Bronchial epithelial cell (primary cell): ENCODE measurements around the gene DYSF. TPM values are rescaled to one million over a fixed set of nuclear protein-coding genes. Genes with fewer than 3 reads are reported as not detected.

Source experiments
- DNase-seq: peaks from one replicate; pipeline ENCODE4 v3.0.0-alpha.2; 2010; ENCODE audit warnings: low read depth
- FAIRE-seq: peaks from 2 replicates; lab custom pipeline; 2011; peaks lifted over from hg19 to GRCh38; lab: Jason Lieb, UNC
- H3K27me3 ChIP-seq: 2 replicates; pipeline ENCODE4 v1.5.1; 2011; ENCODE audit warnings: low read length; ENCODE audit not compliant: control insufficient read depth, insufficient read depth
- H3K36me3 ChIP-seq: 2 replicates; pipeline ENCODE4 v1.5.1; 2011; ENCODE audit warnings: low read length; ENCODE audit not compliant: control insufficient read depth, insufficient read depth
- H3K4me3 ChIP-seq: 2 replicates; pipeline ENCODE4 v1.5.1; 2011; ENCODE audit warnings: mild to moderate bottlenecking, low read depth, low read length, control low read depth
- CTCF ChIP-seq: IDR thresholded peaks from 2 replicates; pipeline ENCODE4 v1.5.1; 2011; ENCODE audit warnings: mild to moderate bottlenecking, moderate library complexity, low read length, control low read depth, inconsistent platforms; ENCODE audit not compliant: insufficient read depth, severe bottlenecking
- total RNA-seq: library from RNA; depleted of rRNA; stranded (reverse); fragments of >200 nt; gene quantifications from 2 replicates; pipeline ENCODE4 v1.2.1, GENCODE V29; 2014

Gene DYSF
- total RNA-seq, 1 donor from 2014 or later: under 0.01 TPM

DNA sequence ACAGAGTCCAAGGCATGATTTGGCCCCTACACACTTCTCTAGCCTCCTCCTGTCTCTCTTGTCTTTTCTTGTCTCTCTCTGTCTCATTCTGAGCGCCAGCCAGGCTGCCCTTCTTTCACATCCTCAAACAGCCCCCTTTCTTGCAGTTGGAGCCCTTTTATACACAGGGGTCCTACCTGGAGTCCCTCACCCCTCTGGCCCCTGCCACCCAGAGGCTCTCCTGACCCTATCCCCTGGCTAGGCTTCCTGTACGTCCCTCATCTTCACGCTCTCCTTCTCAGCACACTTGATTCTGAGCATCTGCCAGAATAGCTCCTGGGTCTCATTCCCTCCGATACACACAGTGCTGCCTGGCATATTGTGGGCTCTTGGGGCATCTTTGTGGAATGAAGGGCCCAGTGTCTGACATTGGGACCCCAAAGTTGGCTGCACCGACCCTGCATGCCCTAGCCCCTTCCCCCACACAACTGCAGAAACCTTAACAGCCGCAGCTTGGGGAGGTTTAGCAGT is 261.9 kb downstream of the DYSF start:
- peaks cover 4% of the 10 kb centered on the region for H3K27me3 ChIP-seq
- TF ChIP-seq CTCF: no peak
- H3K36me3 ChIP-seq: no peaks in the 10 kb centered on the region
- DNase-seq: no peak
- H3K4me3 ChIP-seq: no peak overlapping the region
- FAIRE-seq: no peak

DNA sequence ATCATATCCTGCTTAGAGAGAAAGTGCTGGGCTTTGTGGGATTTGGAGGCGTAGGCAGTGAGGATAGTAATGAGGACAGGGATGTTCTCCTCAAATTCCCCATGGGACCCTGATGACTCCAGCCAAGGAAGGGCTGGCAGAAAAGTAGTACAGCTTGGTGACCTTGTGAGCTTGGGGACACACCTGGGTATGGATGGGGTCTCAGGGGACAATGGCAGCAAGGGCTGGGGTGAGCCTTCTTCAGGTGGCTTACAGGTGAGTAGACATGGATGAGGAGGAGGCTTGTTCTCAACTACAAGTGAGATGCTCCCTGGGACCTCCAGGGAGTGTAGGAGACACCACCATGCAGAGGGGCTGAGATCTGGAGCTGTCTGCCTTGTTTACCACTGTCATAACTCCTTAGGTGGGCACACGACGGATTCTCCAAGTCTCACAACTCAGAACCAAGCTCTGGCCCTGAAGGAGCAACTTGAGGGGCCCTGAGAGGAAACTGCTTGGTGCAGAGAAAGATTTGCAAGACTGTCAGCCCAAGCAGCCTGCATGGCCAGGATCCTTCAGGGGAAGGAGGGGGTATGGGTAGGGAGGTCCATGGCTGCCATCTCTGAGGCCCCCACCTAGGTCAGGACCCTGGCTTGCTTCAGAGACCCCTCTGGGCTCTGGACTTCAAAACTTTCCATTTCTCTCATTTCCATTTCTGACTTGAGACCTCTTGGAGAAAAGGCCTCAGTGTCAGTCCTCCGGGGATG is 262.8 kb downstream of the DYSF start:
- H3K36me3 ChIP-seq: no peaks in the 10 kb centered on the region
- peaks cover 4% of the 10 kb centered on the region for H3K27me3 ChIP-seq
- TF ChIP-seq CTCF: no peak
- FAIRE-seq (no peak), DNase-seq (no peak)
- no peak overlapping the region for H3K4me3 ChIP-seq

DNA sequence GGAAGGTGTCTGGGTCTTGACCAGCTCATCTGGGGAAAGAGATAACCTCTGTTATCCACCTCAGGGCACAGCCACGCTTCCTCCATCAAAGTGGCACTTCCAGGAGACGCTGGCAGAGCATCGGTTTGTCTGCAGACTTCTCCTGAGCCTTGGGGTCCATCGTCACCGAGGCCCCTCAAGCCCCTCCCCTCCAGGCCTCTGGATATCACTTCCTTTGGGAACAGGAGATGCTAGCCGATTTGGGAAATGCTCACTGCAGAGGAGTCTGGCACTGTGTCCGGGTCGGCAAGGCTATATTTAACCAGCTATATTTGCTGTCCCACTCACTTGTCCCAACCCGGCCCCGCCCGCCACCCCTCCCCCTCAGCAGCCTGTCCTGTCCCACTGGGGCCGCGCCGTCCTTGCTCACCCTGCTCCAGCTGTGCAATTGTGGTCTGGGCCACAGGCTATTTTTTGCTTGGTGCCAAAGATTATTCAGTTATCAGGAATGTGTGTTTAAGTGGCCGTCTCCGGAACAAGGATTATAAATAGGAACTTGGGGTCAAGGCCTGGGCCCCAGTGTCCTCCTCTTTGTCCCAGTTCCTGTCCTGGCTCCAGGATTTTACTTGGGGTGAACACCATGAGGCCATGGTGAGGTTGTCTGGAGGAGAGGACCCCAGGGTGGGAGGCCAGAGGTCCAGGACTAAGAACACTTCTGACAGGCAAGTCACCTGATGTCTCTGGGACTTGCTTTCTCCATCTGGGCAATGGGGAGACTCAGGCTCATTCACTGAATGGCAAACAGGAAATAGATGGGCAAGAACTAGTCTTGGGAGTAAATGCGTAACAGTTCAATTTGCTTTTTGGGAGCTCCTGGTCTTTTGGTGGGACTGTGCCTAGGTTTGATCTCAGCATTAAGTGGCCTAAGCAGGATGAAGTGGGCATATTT is 263.6 kb downstream of the DYSF start:
- peak; percentile 20 for DNase-seq
- no peak overlapping the region for H3K4me3 ChIP-seq
- no peak for FAIRE-seq
- H3K36me3 ChIP-seq: no peaks in the 10 kb centered on the region
- H3K27me3 ChIP-seq: peaks cover 2% of the 10 kb centered on the region
- TF ChIP-seq CTCF: no peak

- no peak for TF ChIP-seq CTCF
- peaks cover 2% of the 10 kb centered on the region for H3K27me3 ChIP-seq
- no peaks in the 10 kb centered on the region for H3K36me3 ChIP-seq
- FAIRE-seq (no peak), DNase-seq (no peak)
- no peak overlapping the region for H3K4me3 ChIP-seq
Observed at GRCh38 chr2:71718686-71719085, 265.3 kb downstream of the DYSF start.

GRCh38 chr2:71719520-71720282 is 266.3 kb downstream of the DYSF start:
- TF ChIP-seq CTCF: no peak
- FAIRE-seq: no peak
- Histone ChIP-seq H3K36me3 (no peaks in the 10 kb centered on the region), H3K27me3 (peaks cover 2% of the 10 kb centered on the region), H3K4me3 (no peak overlapping the region)
- DNase-seq: no peak
